HG02610 (cell line): ENCODE data around the gene YBX3.
"Not testable (repeated sequence)": the region's sequence is repeated elsewhere in the genome, so short reads cannot be mapped to it uniquely, and the experiment has no call there.

Source experiments
- ATAC-seq: cut with Tn5 transposase; IDR thresholded peaks from one replicate; pipeline ENCODE4 v1.9.1; 2021; ENCODE audit warnings: mild to moderate bottlenecking, moderate library complexity; ENCODE audit not compliant: unreplicated experiment

YBX3 gene

DNA sequence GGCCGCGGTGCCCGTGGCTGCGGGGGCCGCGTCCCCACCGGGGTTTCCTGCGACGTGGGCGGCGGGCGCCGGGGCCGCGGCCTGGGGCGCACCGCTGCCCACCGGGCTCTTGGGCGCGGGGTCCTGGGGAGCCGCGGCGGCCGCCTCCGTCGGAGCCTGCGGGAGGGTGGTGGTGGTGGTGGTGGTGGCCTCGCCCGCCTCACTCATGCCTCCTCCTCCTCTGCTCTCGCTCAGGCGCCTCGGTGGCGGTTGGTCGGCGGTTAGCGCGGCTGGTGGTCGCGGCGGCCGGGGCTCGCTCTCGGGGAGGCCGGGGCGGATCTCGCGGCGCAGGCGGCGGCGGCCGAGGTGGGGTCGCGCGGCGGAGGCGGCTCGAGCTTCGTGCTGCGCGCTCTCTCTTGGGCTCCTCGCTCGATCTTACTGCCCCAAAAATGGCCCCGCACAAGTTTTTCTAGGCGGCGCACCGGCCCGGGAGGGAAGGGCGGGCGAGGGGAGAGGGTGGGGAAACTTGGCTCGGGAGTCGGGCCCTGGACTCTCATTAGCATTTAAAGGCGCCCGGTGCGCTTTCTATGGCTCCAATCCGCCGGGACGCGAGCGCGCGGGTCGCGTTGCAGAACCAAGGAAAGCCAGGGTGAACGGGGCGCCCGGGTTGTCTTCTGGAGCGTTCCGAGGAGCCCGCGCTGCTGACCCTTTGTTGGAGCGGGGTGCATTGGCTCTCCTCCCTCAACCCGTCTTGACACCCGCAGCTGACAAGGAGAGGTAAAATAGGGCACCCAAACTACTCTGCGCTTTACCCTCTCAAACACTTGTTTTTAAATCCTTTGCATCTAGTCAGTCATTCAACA is at the start of gene YBX3:
YBX3 (minus strand) TSS at position 419 of the 842 bp plus-strand sequence; CDS start at position 207, 212 bp downstream.
- peak; percentile 70 for ATAC-seq

DNA sequence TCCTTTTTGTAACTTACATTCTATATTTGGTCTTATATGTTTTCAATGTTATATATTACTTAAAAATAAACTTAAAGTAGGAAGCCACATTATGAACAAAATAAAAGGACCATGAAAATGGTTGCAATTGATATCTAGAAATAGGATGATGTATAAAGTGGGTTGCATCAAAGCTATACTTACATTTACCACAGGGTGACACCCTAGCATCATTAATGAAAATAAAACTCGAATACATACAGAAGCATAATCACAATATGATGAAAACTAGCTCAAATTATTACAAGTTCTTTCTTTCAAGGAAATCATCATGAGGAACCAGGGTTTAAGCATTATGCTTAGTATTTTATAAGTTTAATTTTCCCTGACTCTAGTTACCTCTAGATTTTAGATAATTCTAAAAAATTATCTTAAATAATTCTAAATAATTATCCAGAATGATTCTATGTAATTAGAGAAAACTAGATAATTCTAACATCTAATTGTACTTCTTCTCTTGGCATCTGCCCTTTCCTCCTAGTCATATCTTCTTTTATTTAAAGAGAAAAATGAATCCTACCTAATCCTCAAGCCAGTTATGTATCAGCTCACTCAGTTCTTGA is 48.1 kb upstream of the YBX3 start:
- no peak for ATAC-seq

DNA sequence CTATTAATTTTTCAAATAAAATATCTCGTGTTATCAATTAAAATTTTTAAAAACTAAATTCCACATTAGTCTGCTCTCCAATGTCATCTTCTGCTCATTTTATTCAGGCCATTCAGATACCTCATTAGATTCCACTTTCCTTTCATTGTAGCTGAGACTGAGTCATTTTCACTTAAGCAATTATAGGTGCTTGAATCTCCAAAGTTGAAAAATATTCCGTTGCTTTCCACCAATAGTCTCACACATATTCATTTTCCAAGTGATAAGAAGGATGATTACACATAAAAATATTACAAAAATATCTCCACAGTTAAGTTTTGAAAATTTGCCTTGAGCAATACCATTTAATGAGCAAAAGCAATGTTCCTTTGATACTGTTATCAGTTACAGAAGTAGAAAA is 36.5 kb upstream of the YBX3 start:
- ATAC-seq = no peak

DNA sequence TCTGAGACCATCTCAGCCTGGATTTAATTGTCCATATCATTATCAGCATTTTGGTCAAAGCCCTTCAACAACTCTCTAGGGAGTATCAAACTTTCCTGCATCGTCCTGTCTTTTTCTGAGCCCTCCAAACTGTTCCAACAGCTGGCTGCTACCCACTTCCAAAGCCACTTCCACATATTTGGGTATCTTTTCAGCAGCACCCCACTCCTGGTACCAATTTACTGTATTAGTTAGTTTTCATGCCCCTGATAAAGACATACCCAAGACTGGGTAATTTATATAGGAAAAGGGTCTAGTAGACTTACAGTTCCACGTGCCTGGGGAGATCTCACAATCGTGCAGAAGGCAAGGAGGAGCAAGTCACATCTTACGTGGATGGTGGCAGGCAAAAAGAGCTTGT is 33.1 kb upstream of the YBX3 start:
- ATAC-seq = no peak

GRCh38 chr12:10753059-10753458 is 29.9 kb upstream of the YBX3 start:
- no peak for ATAC-seq

DNA sequence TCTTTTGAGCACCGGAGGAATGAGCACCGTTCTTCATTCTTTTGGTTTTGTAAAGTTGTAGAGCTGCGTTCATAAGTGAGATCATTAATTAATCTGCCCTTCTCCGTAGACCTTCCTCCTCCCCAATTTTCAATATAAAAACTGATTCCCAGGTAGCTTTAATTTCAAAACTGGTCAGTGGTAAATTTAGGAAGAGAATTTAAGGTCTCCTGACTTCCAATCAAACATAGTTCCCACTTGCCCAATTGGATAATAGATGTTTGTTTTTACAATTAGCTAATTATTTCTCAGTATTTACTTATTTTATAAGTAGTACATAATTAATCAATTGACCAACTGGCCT is 27.2 kb upstream of the YBX3 start:
- no peak for ATAC-seq

DNA sequence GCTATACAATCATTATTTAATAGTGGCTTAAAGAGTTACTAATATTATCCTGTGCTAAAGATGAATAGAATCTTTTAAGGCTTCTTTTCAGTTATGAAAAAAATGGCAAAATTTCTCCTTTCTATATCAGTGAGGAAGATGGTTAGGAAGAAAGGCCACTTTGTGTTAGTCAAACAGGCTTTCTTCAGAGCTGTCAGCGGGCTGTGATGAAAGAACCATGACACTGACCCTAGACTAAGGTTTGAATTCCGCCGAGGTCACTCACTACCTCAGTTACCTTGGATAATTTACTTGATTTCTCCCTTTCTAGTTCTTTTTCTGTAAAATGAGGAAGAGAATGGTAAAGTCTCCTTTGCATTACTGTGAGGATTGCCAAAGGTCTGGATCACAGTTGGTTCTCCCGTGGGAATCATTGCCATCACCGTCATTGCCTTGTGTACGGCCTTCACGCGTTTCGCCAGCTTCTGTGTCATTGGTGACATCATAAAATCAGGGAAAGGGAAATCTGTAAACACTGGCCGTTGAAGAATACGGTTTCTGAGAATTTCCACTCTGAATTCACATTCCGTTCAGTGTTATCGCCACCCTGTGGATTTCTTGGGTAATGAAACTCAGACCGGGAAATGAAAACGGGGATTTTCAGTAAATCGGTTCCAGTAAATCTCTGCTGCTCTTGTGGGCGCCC is 26.7 kb upstream of the YBX3 start:
- ATAC-seq = peak; percentile 87

- no peak for ATAC-seq
Observed at GRCh38 chr12:10747730-10748129, 24.6 kb upstream of the YBX3 start.

DNA sequence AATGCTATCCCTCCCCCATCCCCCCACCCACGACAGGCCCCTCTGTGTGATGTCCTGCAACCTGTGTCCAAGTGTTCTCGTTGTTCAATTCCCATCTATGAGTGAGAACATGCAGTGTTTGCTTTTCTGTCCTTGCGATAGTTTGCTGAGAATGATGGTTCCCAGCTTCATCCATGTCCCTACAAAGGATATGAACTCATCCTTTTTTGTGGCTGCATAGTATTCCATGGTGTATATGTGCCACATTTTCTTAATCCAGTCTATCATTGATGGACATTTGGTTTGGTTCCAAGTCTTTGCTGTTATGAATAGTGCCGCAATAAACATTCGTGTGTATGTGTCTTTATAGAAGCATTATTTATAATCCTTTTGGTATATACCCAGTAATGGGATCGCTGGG is 20.3 kb upstream of the YBX3 start:
- ATAC-seq = not testable (repeated sequence)

DNA sequence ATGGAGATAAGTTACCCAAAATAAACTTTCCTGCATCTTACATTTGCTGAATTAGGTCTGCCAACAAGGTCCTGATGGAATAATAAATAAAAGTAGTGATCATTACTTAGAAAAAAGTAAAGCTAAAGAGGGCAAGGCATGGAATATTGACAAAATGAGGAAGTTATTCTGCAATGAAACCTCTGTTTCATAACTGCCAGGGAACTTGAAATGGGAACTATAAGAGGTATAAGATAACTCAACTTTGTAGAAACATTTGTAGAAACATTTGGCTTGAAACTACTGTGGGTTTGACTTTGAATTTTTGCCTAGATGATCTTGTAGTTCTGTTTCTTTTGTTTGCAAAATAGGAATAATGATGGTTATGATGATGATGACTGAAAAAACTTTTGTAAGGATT is 18.7 kb upstream of the YBX3 start:
- ATAC-seq = no peak

GRCh38 chr12:10740182-10740581 is 17.1 kb upstream of the YBX3 start:
- ATAC-seq = no peak

DNA sequence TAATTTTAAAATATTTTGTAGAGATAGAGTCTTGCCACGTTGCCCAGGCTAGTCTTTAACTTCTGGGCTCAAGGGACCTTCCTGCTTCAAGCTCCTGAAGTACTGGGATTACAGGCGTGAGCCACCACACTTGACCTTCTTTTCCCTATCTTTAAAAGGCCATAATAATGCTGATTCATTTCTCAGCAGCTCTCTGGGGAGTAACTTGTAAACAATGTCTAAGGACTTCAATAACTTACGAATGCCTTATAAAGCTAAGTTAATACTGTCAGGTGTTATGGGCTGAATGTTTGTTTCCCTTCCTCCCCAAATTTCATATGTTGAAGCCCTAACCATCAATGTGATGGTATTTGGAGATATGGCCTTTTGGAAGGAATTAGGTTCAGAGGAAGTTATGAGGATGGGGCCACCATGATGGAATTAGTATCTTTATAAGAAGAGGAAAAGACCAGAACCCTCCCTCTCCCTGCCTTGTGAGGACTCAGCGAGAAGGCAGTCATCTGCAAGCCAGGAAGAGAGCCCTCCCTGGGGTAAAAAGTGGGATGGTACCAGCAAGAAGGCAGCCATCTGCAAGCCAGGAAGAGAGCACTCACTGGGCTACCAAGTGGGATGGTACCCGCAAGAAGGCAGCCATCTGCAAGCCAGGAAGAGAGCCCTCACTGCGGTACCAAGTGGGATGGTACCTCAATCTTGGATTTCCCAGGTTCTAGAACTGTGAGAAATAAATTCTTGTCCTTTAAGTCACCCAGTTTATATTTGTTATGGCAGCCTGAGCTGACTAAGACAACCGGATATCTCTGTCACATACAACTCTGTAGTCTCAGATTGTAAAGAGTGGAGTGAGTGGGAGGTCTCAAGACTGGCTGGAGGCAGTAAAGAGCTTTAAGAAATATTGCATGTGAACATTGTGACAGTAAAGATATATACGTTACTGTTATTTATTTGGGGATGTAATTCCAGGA is 16.3 kb upstream of the YBX3 start:
- ATAC-seq = no peak

GRCh38 chr12:10737249-10737648 is 14.1 kb upstream of the YBX3 start:
- no peak for ATAC-seq

GRCh38 chr12:10736463-10736862 is 13.3 kb upstream of the YBX3 start:
- ATAC-seq = no peak

DNA sequence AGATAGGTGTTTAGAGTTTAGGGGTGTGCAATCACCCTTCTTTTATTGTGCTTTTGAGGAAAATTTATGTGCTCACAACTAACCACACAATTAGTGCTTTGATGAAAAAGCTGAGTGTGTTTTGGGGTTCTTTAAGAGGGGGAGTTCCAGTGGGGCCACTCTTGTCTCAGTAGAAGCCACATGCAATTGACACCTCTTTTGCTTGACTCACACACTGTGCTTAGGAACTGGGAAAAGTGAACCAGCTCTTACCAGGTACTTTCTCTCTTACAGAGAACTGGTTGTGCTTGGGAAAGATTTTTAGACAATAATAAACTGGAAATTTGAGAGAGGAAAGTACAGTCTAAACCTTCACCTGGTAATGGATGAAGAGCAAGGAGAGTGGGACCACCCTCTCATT is 12.3 kb upstream of the YBX3 start:
- no peak for ATAC-seq

DNA sequence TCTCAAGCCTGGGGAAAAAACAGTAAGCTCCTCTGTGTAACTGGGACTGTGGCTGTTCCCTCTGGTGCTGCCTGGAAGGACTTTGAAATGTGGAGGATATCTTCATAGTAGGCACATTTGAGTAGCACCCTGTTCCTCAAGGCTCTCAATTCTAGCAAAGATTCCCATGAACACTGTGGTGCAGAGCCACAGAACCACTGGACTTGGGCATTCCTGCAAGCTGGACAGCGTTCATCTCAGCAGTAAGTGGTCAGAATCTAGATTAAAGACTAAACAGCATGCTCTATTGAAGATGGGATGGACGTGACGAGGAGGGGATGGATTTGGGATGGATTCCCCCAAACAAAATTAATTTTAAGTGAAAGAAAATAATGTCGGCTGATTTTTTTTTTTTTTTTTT is 9.4 kb upstream of the YBX3 start:
- no peak for ATAC-seq

GRCh38 chr12:10732066-10732465 is 8.9 kb upstream of the YBX3 start:
- no peak for ATAC-seq

GRCh38 chr12:10730559-10730958 is 7.4 kb upstream of the YBX3 start:
- no peak for ATAC-seq

- no peak for ATAC-seq
Observed at GRCh38 chr12:10728091-10728490, 5.0 kb upstream of the YBX3 start.

DNA sequence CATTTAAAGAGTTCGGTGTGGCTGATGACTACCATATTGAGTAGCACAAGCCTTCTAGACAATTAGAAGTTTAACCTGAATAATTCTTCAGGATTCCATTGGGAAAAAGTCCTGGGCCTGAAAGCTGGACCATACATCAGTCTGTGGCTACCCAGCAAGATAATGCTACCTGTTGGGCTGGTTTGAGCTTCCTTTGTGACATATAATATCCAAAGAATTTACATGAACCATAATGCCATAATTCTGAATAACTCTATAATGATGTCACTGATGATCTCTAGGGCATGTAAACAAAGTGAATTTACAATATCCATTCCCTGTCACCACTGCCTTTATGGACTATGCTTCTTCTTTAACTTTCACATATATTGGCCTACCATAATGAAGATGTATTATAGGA is 3.8 kb upstream of the YBX3 start:
- no peak for ATAC-seq

DNA sequence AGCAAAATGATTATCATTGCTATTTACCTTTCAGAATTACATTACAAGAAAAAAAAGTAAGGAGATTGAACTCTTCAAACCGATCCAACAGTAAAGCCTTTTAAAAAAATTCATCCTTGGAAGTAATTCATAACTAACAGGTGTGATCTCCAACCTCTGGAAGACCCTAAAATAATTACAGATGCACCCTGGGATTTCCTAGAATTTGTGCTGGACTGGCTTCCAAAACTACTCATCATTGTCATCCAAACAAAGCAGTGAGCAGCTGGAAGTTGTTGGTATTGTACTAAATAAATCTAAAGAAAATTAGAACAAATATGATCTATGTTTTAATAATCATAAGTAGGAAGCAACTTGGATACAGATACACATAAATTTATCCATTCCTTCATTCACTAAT is 1.9 kb upstream of the YBX3 start:
- no peak for ATAC-seq
